Measurements from ENCODE around the gene FGF1.
"Not testable (repeated sequence)": the region's sequence is repeated elsewhere in the genome, so short reads cannot be mapped to it uniquely, and the experiment has no call there.

Gene FGF1

GRCh38 chr5:142668336-142668735, 17.6 kb downstream of the FGF1 start:
- DNase-seq: no peak

- DNase-seq: no peak
These were observed 18.1 kb downstream of the FGF1 start for GRCh38 chr5:142667831-142668230.

GRCh38 chr5:142664636-142665035, 21.3 kb downstream of the FGF1 start:
- DNase-seq: peak; percentile 88 to 92 (median 90)

DNA sequence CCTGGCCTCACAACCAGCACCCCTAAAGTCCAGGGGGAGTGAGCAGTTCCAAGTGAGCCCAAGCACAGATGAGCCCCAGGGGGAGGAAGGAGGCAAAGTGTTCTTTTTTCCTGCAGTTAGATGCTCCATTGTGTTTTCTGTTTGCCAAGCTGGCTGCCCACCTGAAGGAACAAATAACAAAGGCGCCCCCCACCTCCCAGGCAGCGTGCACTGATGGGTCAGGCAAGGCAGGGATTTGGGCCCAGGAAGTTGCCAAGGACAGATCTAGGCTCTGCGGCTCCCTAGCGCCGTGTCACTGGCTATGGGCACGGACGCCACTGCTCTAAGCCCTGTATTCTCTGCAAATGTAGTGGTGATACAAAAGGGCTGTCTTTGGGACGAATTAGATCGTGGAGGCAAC, 21.8 kb downstream of the FGF1 start:
- DNase-seq: no peak

DNA sequence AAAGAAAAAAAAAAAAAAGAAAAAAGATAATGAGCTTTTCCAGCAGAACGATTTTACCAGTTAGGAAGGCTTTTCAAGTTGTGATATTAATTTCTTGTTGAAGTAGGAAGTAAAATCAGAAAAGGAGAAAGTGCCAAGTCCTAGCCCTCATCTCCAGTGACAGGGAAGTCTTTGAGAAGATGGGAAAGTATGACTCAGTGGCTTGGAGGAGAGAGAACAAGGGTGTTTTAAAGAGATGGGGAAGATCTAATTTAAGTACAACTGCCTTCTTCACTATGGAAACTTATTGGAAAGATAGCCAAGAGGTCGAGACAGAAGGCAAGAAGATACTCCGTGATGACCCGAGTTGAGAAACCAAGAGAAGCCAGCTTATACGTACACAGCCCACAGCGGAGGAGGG, 22.6 kb downstream of the FGF1 start:
- DNase-seq: peak; percentile 45 to 56 (median 54)

DNA sequence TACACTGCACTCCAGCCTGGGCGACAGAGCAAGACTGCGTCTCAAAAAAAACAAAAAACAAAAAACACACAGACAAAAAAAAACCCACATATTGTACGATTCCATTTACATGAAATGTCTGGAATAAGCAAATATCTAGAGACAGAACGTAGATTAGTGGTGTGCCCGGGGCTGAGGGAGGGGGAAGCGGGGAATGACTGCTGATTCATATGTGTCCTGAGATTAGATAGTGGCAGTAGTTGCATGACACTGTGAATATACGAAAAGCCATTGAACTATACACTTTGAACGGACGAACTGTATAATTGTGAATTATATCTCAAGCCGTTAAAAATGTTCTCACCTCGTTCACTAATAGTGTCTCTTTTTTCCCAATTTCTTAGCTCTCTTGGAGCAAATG, 23.9 kb downstream of the FGF1 start:
- no peak for DNase-seq

- DNase-seq: no peak
These were observed 24.7 kb downstream of the FGF1 start for GRCh38 chr5:142661143-142661542.

DNA sequence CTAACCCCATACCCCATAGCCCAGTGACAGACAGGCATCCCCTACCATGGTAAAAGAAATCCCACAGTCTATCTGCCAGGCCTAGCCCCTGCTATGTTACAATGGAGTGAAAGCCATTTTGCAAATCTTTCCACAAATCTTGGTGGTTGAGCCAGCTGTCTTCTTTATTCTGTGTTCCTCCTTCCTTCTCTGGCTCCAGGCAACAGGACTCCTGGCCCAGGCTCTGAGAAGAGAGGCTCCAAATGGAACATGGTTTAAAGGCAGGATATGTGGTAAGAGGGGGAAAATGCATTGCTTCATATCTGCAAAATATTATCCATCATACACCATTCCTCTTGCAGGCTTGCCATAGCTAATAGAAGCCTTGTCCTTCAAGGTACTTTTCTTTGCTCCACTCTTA, 25.2 kb downstream of the FGF1 start:
- DNase-seq: no peak

DNA sequence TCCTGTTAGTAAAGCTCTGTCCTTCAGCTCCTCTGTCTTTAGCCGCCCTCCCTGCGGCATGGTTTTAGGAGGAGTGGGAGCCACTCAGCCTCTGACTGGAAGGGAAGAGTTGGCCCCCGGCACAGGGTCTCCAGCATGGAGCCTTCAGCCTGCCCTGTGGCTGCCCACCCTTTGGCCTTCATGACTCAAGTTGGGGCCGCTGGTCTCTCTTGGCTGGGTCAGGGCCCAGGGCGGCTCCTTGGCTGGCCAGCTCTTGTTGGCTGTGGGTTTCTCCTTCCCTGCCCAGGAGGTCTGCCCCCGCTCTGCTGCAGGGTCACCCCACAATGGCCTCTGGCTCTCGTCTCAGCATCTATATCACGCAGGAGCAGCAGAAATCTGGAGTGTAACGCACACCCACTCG, 25.7 kb downstream of the FGF1 start:
- no peak for DNase-seq

GRCh38 chr5:142659405-142659804, 26.5 kb downstream of the FGF1 start:
- no peak for DNase-seq

DNA sequence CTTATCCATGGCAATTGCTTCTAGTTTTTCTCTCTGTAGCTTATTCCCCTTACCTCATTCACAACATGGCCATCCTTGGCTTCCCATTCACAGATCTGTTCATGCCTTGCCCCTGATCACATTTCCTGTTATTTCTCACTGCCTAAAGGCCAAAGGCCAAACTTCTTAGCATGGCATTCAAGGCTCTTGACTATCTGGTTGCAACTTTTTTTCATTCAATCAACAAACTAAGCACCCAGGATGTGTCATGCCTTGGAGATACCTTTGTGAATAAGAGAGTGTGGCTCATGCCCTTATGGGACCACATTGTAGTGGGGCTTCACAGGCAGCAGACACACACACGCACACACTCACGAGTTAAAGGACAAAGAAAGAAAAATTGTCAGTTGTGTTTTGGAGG, 27.6 kb downstream of the FGF1 start:
- no peak for DNase-seq

GRCh38 chr5:142657446-142657845, 28.4 kb downstream of the FGF1 start:
- DNase-seq: no peak

- peak; percentile 84 to 89 (median 88) for DNase-seq
These were observed 30.3 kb downstream of the FGF1 start for GRCh38 chr5:142655339-142656267.

GRCh38 chr5:142654578-142655058, 31.3 kb downstream of the FGF1 start:
- DNase-seq: no peak

- DNase-seq: no peak
These were observed 32.6 kb downstream of the FGF1 start for GRCh38 chr5:142653321-142653720.

- no peak for DNase-seq
These were observed 33.3 kb downstream of the FGF1 start for GRCh38 chr5:142652563-142652962.

GRCh38 chr5:142650881-142651280, 35.0 kb downstream of the FGF1 start:
- DNase-seq: no peak

DNA sequence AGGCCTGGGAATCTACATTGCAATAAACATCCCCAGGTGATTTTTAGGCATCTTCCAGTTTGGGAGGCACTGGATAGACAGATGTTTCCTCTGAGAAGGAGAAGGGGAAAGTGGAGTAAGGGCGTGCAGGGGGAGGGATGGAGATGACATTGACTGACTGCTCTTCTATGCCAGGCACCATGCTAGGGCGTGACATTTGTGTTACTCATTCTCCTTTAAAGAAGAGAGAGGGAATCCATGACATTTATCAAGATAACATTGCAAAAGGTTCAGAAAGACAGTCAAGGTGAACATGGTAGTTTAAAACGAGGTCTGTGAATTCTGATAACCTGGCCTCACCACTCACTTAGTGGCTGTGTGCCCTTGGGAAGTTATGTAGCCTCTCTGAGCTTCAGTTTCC, 35.8 kb downstream of the FGF1 start:
- no peak for DNase-seq

- DNase-seq: not testable (repeated sequence)
These were observed 37.8 kb downstream of the FGF1 start for GRCh38 chr5:142648108-142648507.

DNA sequence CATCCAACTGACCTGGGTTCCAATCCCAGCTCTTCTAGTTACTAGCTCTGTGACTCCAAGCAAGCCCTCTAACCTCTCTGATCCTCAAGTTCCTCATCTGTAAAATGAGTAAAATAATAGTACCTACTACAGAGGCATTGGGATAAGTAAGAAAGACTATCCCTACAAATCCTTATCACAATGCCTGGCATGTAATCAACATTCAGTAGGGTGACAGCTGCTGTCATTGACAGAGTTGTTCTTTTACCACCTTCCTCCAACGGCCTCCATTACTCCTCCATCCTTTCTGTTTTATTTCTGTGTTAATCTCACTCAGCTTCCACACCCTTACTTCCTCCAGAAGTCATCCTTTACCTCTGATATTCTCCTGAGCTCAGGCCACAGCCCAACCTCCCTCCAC, 40.4 kb downstream of the FGF1 start:
- no peak for DNase-seq

DNA sequence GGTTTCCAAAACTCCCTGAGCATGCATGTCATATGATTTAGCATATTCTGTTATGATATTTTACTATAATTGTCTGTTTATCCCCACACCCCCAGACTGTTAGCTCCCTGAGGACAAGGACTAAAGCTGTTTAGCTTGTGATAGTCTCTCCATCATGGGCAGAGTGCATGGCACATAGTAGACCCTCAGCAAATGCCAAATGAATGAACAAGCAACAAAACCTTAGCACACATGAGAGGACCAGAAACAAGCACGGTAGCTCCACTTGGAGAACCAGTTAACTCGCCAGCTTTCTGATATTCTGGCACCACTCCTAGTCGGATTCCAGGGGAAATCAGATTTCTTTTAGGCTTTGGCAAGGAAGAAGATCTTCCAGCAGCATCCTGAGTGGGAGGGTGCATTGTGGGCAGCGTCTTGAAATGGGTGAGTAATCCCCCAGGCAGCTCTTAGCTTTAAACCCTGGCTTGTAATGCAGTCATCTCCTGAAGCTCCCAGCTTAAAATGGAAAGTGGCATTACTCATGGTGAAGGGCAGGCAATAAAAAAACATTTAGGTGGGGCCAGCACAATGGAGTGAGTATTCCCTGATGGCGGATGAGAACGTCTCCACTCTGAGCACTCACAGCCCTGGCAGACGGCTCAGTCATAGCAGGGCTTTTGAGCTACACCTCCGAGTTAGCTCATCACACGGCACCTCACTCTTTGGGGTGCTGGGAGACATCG, 41.1 kb downstream of the FGF1 start:
- peak; percentile 41 to 46 (median 42) for DNase-seq

DNA sequence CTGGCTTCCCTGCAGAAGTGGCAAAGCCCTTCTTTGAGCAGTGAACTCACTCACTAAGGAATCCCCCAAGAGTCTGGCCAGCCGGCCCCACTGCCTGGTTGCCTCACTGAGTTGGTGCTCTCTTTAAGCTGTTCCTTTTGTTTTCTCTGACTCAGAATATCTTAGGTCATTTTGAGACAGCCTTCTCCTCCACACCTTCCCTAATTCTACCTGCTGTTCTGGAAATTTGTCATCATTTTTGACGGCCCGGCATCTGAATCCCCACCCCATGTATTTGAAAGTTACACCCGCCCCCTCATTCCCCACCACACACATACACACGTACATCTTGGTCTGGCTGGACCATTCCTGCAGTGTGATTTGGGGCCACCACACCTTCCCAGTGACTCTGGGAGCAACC, 41.8 kb downstream of the FGF1 start:
- DNase-seq: no peak

DNA sequence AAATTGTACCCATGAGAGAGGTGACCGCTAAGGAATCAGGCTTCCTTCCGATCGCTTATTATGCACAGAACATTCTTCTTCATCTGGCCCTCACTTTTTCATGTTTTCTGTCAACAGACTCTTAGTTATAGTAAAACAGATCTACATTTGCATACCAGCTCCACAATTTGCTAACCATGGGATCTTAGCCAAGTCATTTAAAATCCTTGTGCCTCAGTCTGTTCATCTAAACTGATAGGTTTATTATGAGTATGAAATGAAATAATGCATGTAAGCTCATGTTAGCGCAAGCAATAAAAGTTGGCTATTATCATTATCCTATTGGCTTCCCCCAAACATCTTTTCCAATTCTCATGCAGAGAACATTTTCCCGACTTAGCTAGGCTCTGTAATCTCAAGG, 42.3 kb downstream of the FGF1 start:
- DNase-seq: no peak

DNA sequence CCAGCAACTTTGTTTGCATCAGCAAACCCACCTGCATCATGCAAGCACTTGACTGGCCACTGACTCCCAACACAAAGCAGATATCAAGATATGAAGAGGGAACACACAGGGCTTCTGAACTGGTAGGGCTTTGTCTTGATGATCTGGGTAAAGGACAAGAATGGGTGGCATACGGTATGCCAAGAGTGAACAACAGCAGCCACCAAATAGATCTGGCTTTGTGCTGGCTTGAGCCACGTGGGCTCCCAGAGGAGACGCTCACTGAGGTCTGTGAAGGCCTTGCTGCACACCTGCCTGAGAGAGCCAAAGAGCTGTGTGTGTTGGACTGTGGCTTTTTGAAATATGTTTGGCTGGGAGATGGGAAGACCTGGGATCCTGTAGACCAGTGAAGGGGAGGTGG, 43.5 kb downstream of the FGF1 start:
- no peak for DNase-seq

All from suppressor macrophage treated with lipopolysaccharide for 1 hour (primary cell).